WERI-Rb-1 (cell line): ENCODE measurements around the gene TOX3.

Source experiments
- DNase-seq: peaks from one replicate; pipeline ENCODE4 v3.0.0-alpha.2; 2020
- H3K27ac ChIP-seq: fragments of 250-450 bp; sonication (Bioruptor Pico); 2 replicates; pipeline ENCODE4 v1.5.1; 2020; ENCODE audit warnings: mild to moderate bottlenecking, moderate library complexity
- H3K27me3 ChIP-seq: fragments of 250-450 bp; sonication (Bioruptor Pico); 2 replicates; pipeline ENCODE4 v1.5.1; 2021; ENCODE audit warnings: mild to moderate bottlenecking, low read depth, moderate library complexity; ENCODE audit not compliant: insufficient read depth, severe bottlenecking
- H3K36me3 ChIP-seq: fragments of 250-450 bp; sonication (Bioruptor Pico); 2 replicates; pipeline ENCODE4 v1.5.1; 2020; ENCODE audit warnings: mild to moderate bottlenecking, moderate library complexity
- H3K4me3 ChIP-seq: 2 replicates; pipeline ENCODE4 v1.5.1; 2011; ENCODE audit warnings: low read depth, mild to moderate bottlenecking, control low read depth, low read length
- H3K9me3 ChIP-seq: fragments of 250-450 bp; sonication (Bioruptor Pico); 2 replicates; pipeline ENCODE4 v1.5.1; 2021; ENCODE audit warnings: mild to moderate bottlenecking, moderate library complexity; ENCODE audit not compliant: severe bottlenecking
- CTCF ChIP-seq: IDR thresholded peaks from 2 replicates; pipeline ENCODE4 v1.5.1; 2011; ENCODE audit warnings: low read depth, mild to moderate bottlenecking, control low read depth, inconsistent platforms, low read length

The TOX3 gene

GRCh38 chr16:52465711-52466267 is 81.2 kb downstream of the TOX3 start:
- no peaks in the 10 kb centered on the region for H3K27me3 ChIP-seq
- no peak for DNase-seq
- TF ChIP-seq CTCF = no peak
- H3K9me3 ChIP-seq = no peaks in the 10 kb centered on the region
- no peaks in the 10 kb centered on the region; the same call in 1 of the 2 replicates for H3K36me3 ChIP-seq
- H3K27ac ChIP-seq = no peak overlapping the region
- no peak overlapping the region for H3K4me3 ChIP-seq

GRCh38 chr16:52463904-52464303 is 83.0 kb downstream of the TOX3 start:
- no peak for DNase-seq
- Histone ChIP-seq H3K27ac (no peak overlapping the region), H3K27me3 (no peaks in the 10 kb centered on the region), H3K36me3 (no peaks in the 10 kb centered on the region; the same call in 1 of the 2 replicates), H3K9me3 (no peaks in the 10 kb centered on the region), H3K4me3 (no peak overlapping the region)
- TF ChIP-seq CTCF = no peak

GRCh38 chr16:52462816-52463215 is 84.1 kb downstream of the TOX3 start:
- Histone ChIP-seq H3K4me3 (no peak overlapping the region), H3K36me3 (no peaks in the 10 kb centered on the region; the same call in 1 of the 2 replicates), H3K9me3 (no peaks in the 10 kb centered on the region), H3K27ac (no peak overlapping the region), H3K27me3 (no peaks in the 10 kb centered on the region)
- DNase-seq = no peak
- TF ChIP-seq CTCF = no peak

- H3K36me3 ChIP-seq = no peaks in the 10 kb centered on the region; the same call in 1 of the 2 replicates
- no peak for TF ChIP-seq CTCF
- no peaks in the 10 kb centered on the region for H3K27me3 ChIP-seq
- H3K27ac ChIP-seq = no peak overlapping the region
- no peak overlapping the region for H3K4me3 ChIP-seq
- no peak for DNase-seq
- H3K9me3 ChIP-seq = no peaks in the 10 kb centered on the region
Observed at GRCh38 chr16:52460639-52461178, 86.2 kb downstream of the TOX3 start.

GRCh38 chr16:52456368-52456767 is 90.6 kb downstream of the TOX3 start:
- no peak for DNase-seq
- H3K9me3 ChIP-seq = no peaks in the 10 kb centered on the region
- H3K27me3 ChIP-seq = no peaks in the 10 kb centered on the region
- no peak for TF ChIP-seq CTCF
- H3K4me3 ChIP-seq = no peak overlapping the region
- H3K36me3 ChIP-seq = no peaks in the 10 kb centered on the region
- H3K27ac ChIP-seq = no peak overlapping the region
